H1 (cell line): Measurements from ENCODE around the gene ACTC1. TPM values are rescaled to one million over a fixed set of nuclear protein-coding genes. Genes with fewer than 3 reads are reported as not detected.

Experiments used
- ATF2 ChIP-seq: IDR thresholded peaks from 2 replicates; pipeline ENCODE4 v1.6.1; 2012; ENCODE audit warnings: low read length, inconsistent platforms
- EGR1 ChIP-seq: IDR thresholded peaks from 2 replicates; pipeline ENCODE4 v1.6.1; 2011; ENCODE audit warnings: low read depth, low read length, borderline replicate concordance
- FOSL1 ChIP-seq: IDR thresholded peaks from 2 replicates; pipeline ENCODE4 v1.6.1; 2011; ENCODE audit warnings: mild to moderate bottlenecking, low read depth, low read length, moderate library complexity; ENCODE audit not compliant: insufficient read depth
- GTF2F1 ChIP-seq: IDR thresholded peaks from 2 replicates; pipeline ENCODE4 v1.6.1; 2012; ENCODE audit warnings: low read depth, low read length, improper control_type of control experiment, borderline replicate concordance
- HDAC2 ChIP-seq, 2 experiments: fragments of 300-600 bp in 1 of 2; sonication (generic) in 1 of 2; IDR thresholded peaks; 2 replicates each; pipeline ENCODE4 v1.6.1; 2011 to 2012; ENCODE audit warnings: low read depth in 2 of 2, low read length in 2 of 2, mild to moderate bottlenecking in 2 of 2, moderate library complexity in 2 of 2, borderline replicate concordance in 1 of 2, inconsistent platforms in 1 of 2
- KDM4A ChIP-seq: IDR thresholded peaks from one replicate; pipeline ENCODE4 v1.7.1; 2012; ENCODE audit warnings: low read depth, mild to moderate bottlenecking, moderate library complexity, low read length, inconsistent platforms; ENCODE audit not compliant: severe bottlenecking
- MAFK ChIP-seq: IDR thresholded peaks from 2 replicates; pipeline ENCODE4 v1.6.1; 2012; ENCODE audit warnings: low read depth, mild to moderate bottlenecking, improper control_type of control experiment, low read length
- PHF8 ChIP-seq: fragments of 200-600 bp; sonication (generic); conservative IDR thresholded peaks from 2 replicates; pipeline ENCODE4 v1.7.1; 2012; ENCODE audit warnings: low read depth, mild to moderate bottlenecking, inconsistent platforms, low read length, moderate library complexity
- SIRT6 ChIP-seq: IDR thresholded peaks from one replicate; pipeline ENCODE4 v1.7.1; 2012; ENCODE audit warnings: low read length, inconsistent platforms
- SP1 ChIP-seq: IDR thresholded peaks from 2 replicates; pipeline ENCODE4 v1.6.1; 2011; ENCODE audit warnings: low read depth, low read length
- SUZ12 ChIP-seq: fragments of 200-600 bp; sonication (generic); IDR thresholded peaks from 2 replicates; pipeline ENCODE4 v1.6.1; 2012; ENCODE audit warnings: mild to moderate bottlenecking, inconsistent platforms, low read length, moderate library complexity, mixed read lengths
- YY1 ChIP-seq: IDR thresholded peaks from 2 replicates; pipeline ENCODE4 v1.6.1; 2011; ENCODE audit warnings: low read depth, mild to moderate bottlenecking, low read length
- polyA plus RNA-seq, 7 experiments: library from polyadenylated mRNA; depleted of rRNA in 3 of 7; stranded (reverse) in 5 of 7; unstranded in 2 of 7; fragments of >200 nt in 5 of 7; fragments of 200-250 nt in 2 of 7; gene quantifications; 1 replicate in 5 of 7; 2 replicates in 1 of 7; 4 replicates in 1 of 7; pipeline versions ENCODE4 v1.2.1 to v1.2.3, GENCODE V29; 2011 to 2013; ENCODE audit warnings: missing spikeins in 2 of 7, mixed read lengths in 2 of 7
- total RNA-seq: library from RNA; stranded (reverse); fragmentation: NEBNext Ultra II Directional; extraction: Animal tissue kit (Norgen Biotek cat#: 25700); gene quantifications from 2 replicates; pipeline ENCODE4 v1.2.1, GENCODE V29; 2021

ACTC1 gene
- total and polyA plus RNA-seq, 2 of the 8 experiments (the other 6 are each of a cell fraction or from before 2014, with no cell fraction given), result 37.6 to 90.0 TPM

GRCh38 chr15:34754171-34754601, 41.2 kb downstream of the ACTC1 start (continued):
- TF ChIP-seq ATF2 (no peak), SP1 (no peak), GTF2F1 (no peak), SUZ12 (no peak; the same call in 1 of the 2 replicates), PHF8 (no peak), YY1 (0 out of 2 replicates have a peak, but pooled peaks have one; percentile 8), KDM4A (peak; percentile 6), FOSL1 (no peak), HDAC2 (IDR thresholded peaks at IDR 0.05; ENCODE audit: borderline replicate concordance in 1 of 2, low read depth in 2 of 2, low read length in 2 of 2) (no peak), SIRT6 (no peak), EGR1 (no peak), MAFK (no peak)
